Activated CD4-positive, alpha-beta T cell treated with anti-CD3 and anti-CD28 coated beads, Interleukin-2, Interleukin-4, amounts not matched to agents 100 ng/mL and 50 ng/mL, durations not matched to agents 16 hours and 8 hours (primary cell): ENCODE results near the gene AIG1.
"Not testable (repeated sequence)": the region's sequence is repeated elsewhere in the genome, so short reads cannot be mapped to it uniquely, and the experiment has no call there.

Experiments used
- DNase-seq: peaks from one replicate; pipeline ENCODE4 v3.0.0-alpha.2; 2020; ENCODE audit warnings: low spot score

Gene AIG1

DNA sequence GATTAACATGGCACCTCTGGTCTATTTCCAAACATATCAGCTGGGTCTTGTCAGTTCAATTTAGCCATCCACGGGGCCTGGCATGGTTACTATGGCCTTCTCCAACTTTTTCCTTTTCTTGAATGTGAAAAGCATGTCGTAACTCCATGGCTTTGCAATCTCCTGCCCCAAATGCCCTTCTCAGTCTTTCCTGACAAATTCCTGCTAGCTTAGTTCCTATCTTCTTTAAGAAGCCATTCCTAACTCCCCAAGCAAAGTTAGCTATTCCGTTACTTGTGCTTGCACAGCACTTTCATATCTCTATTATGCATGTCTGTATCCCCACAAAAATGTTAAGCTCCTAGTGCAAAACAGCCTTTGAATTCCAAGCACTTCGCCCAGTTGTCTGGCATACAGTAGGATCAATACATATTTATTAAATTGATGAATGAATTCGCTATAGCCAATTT lies 105.6 kb downstream of the AIG1 start:
- DNase-seq: no peak

DNA sequence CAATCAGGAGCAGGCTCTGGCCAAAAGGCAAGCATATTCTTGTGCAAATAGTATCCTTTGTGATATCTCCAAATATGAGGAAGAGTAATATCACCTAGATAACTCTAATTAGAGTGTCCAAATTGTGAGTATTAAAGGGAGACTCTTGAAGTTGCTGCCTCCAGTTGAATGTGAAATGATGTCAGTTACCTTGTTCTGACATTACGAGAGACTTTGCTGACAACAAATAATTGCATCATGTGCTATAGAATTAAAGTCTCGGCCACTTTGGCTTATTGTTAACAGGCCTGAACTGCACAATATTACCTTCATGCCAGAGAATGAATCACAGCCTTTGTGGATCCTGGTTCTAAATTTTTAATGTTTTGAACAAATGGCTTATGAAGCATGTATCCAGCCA lies 106.5 kb downstream of the AIG1 start:
- no peak for DNase-seq

DNA sequence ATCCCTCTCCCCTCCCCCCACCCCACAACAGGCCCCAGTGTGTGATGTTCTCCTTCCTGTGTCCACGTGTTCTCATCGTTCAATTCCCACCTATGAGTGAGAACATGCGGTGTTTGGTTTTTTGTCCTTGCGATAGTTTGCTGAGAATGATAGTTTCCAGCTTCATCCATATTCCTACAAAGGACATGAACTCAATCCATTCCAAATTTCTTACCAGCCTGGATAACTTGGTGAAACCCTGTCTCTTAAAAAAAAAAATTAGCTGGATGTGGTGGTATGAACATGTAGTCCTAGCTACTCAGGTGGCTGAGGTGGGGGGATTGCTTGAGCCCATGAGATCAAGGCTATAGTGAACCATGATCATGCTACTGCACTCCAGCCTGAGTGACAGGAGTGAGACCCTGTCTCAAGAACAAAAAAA lies 107.7 kb downstream of the AIG1 start:
- not testable (repeated sequence) for DNase-seq

DNA sequence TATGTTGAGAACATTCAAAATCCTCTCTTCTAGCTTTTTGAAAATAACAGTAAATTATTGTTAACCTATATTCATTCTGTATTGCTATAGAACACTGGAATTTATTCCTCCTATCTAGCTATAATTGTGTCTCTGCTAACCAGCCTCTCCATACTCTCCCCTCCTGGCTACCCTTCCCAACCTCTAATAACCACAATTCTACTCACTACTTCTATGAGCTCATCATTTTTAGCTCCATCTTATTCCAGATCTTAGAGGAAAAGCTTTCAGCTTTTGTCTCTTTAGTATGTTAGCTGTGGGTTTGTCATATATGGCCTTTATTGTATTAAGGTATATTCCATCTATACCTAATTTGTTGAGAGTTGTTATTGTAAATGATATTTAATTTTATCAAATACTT lies 108.8 kb downstream of the AIG1 start:
- no peak for DNase-seq

DNA sequence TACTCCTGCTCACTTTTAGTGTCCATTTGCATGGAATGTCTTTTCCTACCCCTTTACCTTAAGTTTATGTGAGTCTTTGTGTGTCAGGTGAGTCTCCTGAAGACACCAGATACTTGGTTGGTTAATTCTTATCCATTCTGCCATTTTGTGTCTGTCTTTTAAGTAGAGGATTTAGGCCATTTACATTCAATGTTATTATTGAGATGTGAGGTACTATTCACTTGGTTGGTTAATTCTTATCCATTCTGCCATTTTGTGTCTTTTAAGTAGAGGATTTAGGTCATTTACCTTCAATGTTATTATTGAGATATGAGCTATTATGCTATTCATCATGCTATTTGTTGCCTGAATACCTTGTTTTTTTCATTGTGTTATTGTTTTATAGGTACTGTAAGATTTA lies 113.8 kb downstream of the AIG1 start:
- DNase-seq: no peak

DNA sequence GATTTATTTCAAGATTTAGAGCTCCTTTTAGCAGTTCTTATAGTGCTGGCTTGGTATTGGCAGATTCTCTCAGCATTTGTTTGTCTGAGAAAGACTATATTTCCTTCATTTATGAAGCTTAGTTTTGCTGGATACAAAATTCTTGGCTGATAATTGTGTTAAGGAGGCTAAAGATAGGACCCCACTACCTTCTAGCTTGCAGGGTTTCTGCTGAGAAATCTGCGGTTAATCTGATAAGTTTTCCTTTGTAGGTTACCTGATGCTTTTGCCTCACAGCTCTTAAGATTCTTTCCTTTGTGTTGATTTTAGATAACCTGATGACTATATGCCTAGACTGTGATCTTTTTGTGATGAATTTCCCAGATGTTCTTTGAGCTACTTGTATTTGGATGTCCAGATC lies 114.3 kb downstream of the AIG1 start:
- DNase-seq: no peak

DNA sequence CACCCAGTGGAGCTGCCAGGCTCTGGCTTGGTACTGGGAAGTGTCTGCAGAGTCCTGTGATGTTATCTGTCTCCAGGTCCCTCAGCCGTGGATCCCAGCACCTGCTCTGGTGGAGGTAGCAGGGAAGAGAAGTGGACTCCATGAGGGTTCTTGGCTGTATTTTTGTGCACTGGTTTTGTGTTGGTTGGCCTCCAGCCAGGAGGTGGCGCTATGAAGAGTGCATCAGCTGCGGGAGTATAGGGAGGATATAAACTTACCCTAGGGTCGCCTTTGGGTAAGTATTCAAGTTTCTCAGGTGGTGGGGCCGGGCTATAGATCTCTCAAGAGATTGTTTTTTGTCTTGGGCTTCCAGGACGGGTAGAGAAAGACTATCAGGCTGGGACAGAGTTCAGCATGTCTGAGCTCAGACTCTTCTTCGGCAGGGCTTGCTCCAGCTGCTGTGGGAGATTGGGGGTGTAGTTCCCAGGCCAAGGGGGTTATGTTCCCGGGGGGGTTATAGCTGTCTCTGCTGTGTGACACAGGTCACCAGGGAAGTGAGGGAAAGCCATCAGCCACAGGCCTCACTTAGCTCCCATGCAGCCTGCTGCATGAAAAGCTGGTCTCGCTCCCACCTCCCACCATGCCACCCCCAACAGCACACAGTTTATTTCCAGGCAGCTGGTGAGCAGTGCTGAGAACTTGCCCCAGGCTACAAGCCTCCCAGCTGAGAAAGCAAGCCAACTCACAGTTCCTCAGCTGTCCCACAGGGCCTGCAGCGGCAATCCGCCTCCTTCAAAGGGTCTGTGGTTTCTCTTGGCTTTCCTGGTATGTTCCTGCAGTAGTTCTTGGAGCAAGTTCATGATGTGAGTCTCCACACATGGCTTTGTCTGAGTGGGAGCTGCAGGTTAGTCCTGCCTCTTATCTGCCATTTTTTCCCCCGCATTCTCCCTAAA lies 115.7 kb downstream of the AIG1 start:
- no peak for DNase-seq

DNA sequence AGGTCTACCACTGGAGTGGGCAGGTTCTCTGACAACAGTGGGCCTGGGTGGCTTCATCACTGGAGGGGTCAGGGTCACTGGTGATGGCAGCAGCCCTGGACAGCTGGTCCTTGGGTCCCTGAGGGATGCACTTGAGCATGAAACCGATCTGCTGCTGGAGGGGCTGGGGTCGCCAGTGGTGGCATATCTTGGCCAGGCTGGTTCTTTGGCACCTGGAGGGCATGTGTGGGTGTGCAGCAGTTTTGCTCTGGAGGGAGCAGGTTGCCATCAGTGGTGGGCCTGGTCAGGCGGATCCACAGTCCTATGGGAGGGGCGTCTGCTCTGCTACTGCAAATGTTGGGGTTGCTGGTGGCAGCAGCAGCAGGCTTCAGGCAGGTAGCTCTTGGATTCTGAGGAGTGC lies 117.0 kb downstream of the AIG1 start:
- DNase-seq: no peak

DNA sequence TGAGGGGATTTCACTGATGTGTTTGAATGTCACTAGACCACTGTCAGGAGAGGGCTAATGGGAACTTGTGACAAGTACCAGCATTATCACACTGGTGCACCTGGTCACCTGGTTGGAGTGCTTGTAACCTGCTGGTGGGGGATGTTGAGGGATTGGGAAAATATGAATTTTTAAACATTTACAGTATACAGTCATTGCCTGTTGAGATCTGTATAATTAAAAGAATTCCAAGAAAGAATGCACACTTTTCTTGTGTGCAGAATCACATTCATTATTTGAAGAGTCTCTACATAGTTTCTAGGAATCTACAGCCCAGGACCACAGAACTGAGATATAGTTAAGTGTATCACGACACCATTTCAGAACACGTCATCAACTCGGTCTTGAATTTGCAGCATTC lies 118.4 kb downstream of the AIG1 start:
- DNase-seq: no peak

DNA sequence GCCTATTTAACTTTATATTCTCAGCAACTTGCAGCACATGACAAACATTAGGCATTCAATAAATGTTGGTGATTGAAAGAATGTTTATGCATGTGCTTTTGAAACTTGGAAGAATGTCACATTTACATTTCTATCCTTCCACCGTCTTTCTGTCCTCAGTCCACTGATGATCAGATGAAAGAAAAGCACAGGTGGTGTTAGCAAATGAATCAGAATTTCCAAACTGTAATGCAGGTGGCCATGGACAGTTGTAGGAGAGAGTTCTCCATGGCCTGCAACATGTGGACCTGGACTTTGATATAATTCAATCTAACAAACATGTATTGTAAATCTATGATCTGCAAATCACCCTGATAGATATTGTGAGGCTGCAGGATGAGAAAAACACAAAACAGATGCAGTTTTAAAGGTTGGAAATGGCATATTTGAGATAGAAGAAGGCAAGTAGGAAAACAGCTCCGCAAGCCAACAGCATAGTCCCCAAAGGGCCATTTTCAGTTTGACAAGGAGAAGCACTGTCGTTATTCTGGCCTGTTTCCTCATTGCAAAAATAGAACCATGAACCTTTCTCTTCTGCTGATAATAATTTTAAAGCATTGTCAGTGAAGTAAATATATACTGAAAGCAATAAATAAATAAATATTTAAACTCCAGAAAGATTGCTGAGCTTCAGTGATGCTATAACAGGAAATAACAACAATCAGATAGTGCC lies 119.4 kb downstream of the AIG1 start:
- DNase-seq: no peak

DNA sequence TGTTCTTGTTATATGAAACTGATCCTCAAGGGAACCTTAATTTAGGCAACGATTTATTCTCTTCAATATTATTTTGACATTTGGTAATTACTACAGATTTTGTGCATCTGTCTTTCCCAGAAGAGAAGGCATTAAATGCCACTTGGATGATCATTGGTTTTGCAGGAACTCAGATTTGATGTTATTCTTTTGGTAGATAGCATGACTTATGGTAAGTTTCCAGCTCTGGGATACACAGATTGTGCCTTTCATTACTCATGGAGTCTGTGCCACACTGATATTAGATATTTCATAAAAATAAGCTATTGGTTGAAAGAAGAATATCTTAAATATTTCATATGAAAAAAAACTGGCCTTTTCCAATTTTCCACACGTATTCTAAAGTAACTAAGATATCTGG lies 120.1 kb downstream of the AIG1 start:
- no peak for DNase-seq

DNA sequence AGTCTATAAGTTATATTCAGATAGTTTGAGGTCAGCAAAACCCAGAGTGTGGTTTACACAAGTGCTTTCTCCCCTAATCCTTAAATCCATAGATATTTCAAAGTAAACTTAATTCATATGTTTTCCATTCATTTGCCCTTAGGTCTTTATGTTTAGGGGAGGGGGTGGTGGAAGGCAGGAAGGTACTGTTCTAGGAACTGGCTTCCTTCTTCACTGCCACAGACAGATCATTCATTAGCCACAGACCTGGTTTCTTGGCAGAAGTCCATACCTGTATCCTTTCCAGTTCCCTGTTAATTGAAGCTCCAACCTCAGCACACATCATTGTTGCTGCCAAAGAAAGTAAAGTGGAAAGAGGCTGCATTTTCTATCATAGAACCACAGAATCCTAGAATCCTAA lies 123.0 kb downstream of the AIG1 start:
- DNase-seq: no peak

DNA sequence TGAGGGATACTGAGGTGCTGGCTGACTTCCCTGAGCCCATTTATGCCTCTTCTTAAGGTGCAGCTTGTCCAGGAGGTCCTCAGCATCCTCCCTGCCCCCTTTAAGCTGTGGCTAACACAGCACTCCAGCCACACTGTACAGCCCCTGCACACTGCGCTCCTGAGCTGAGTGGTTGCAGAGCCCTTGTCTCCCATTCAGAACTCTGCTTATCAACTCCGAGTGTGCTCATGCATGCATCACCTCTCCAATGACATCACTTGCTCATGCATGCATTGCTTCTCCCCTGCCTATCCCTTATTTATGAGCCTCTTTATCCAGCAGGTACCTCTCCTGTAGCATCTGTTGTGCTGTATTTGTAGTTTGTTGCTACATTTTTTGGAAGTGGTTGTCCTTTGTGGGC lies 124.6 kb downstream of the AIG1 start:
- no peak for DNase-seq

DNA sequence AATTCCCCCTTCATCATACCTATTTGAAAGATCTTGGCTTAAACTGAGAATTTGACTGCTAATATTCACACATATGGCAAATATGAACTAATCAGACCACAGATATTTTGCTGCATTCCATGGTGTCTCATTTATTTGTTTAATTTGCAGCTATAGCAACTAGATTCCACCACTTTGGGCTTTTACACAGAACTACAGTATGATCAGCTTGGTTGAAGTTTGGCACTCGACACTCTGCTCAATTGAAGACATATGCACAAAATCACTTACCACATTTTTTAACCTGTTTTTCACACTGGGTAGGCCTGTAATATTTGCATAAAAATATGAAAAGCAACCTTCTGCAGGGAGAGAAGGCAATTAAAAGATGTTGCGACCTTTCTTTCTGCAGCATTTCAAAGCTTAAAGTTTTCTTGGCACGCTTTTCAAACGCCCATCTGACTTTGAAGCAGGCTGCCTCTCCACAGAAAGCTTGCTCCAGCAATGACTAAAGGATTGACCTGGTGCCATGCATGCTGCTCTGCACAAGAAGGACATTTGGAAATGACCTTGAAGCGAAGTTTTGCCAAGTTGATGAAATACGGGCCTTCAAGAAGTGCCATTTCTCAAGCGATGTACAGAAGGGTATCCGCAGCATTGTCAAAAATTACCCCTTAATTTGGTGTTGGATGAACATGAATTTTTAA lies 126.7 kb downstream of the AIG1 start:
- no peak for DNase-seq

DNA sequence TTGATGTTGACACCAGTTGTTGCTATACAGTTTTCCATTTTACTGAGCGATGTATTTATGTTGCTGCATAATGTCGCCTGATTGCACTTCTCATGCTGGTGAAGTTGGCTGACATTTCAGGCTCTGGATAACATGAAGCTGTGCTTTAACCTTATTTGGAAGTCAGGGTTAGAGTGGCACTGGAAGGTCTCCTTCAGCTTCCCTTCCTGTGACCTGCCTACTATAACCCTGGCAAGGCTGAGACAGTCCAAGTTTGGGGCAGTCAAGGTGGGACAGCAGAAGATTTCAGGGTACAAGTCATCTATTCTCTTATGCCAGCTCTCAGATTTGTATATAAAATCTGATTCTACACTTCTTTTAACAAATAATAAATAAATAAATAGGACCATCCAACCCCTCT lies 127.6 kb downstream of the AIG1 start:
- DNase-seq: no peak

DNA sequence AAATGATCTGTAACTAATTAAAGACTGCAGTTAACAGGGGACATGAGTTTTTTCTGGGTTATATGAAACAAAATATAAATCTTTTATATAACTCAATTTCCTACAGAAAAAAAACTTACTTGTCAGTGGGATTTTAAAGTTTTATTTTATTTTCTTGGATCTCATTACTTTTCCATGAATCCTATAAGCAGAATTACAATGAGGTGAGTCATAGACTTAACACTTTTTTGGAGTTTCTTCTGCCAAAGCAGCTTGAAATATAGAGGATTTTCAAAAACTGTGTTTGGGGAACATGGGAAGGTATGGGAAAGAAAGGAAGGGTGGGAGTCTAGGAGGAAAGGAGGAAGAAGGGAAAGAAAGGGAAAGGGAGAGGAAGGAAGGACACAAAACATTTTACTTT lies 130.7 kb downstream of the AIG1 start:
- no peak for DNase-seq

DNA sequence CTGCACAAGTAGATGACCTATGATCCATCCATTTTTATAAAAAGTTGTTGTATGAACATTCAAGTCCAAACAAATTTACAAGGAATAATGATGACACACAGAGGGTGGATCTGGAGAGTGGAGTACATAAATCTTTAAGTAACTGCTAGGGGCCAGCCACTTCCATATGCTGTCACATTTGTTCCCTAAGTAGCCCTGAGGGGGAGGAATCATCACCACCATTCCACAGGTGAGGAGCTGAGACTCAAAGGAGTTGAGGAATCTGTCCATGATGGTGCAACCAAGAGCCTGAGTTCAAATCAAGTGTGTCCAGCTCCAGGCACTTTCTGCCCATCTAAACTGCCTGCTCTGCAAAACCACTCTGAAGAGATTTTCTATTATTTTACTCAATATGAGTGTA lies 132.1 kb downstream of the AIG1 start:
- no peak for DNase-seq

DNA sequence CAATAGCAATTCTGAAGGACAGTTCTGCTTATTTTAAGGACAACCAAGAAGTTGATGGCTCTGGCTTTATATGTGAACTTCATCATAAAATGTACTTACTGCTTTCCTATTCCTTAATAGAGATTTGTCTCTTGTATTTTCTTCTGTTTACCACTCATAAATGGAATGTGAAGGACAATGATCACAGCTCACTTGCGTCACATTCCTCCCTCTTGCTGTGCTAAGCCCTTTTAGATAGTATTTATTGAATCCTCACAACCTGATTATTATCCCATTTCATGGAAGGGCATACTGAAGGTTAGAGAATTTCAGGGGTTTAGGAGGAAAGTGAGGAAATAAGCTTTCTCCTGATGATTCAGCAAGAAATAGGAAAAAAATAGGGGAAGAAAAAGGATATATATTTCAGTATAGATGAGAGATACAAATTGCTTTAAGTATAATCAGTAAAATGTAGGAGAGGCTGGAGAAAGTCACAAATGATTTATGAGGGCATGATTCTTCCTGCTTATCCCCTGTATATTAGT lies 132.9 kb downstream of the AIG1 start:
- no peak for DNase-seq

DNA sequence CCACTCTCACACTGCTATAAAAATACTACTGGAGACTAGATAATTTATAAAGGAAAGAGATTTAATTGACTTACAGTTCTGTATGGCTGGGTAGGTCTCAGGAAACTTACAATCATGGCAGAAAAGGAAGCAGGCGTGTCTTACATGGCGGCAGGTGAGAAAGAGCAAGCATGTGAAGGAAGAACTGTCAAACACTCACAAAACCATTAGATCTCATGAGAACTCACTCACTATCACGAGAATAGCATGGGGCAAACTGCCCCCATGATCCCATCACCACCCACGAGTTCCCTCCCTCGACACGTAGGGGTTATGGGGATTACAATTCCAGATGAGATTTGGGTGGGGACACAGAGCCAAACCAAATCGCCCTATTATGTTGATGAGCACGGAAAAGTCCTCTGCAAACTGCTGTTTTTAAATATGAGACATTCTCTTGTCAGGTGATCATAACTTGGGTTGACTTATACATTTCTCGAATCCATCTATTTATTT lies 133.5 kb downstream of the AIG1 start:
- no peak for DNase-seq

DNA sequence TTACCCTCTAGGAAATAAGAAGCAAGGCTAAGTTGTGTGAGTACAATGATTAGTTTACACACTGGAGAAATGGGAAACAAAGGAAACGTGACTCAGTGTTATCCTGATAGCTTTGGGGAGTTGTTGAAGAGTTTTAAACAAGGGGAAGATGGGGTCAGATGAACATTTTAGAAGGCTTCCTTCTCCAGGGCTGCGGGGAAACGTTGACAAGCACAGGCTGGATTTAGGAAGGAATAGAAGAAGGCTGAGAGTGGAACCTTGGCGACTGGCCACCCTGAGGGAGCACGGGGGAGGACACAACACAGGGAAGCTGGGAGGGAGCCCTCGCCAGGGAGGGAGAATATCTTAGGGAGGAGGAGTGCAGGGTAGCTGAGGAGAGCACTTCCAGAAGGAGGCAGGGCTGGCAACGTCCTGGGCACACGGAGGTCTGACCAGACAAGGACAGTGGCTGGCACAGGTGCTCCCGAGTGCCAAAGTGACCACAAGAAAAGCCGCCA lies 134.7 kb downstream of the AIG1 start:
- no peak for DNase-seq

DNA sequence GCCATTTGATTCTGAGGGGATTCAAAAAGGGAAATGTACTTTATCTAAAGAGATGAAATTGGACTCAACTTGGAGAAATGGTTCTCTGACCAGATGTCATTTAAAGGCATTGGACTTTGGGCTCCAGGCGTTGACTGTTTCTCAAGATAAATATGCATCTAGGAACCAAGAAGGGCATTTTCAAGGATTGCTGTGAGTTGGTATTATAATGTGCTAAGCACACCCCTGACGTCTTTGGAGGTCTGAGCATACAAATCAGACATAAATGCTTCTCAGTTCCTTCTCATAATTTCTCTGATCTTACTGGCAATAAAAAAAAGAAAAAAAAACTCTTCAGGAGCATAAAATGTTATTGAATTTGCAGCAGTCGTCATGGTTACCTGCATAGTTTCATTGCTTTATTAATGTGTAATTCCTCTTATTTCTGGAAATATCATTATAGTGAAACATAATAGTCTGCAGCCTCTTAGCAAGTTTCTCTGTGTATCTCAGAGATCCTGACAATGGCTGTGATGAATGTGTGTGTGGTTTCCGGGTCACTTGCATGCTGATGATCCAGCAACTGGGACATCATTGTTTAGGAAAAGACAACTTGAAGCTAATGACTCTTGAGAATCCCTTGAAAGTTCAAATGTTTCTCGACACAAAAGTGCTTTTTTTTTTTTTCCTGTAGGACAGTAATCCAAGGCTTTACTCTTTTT lies 136.0 kb downstream of the AIG1 start:
- DNase-seq: no peak

DNA sequence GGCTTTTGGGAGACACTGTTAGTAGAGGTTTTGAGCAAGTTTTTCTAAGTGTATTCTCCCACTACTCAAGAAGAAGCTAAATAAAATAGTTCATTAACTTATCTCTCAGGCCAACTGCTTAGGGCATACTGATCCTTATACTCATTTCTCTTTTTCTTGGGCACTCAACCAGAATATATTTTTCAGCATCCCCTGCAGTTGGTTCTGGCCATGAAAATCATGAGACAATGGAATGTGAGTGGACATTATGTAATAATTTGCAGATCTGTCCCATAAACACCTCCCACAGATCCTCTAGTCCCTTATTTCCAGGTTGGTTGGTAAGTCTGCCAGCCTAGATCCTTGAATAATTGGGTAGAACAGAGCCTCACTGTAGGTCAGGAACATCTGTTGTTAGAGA lies 136.7 kb downstream of the AIG1 start:
- no peak for DNase-seq
